ENCODE measurements around the gene MYO5B.
"Not testable (repeated sequence)": the region's sequence is repeated elsewhere in the genome, so short reads cannot be mapped to it uniquely, and the experiment has no call there.

The MYO5B gene

GRCh38 chr18:49813069-49813318 lies 382.0 kb downstream of the MYO5B start:
- no peaks in the 10 kb centered on the region for H3K27me3 ChIP-seq (ENCODE audit: insufficient read depth, low read depth)
- H3K79me2 ChIP-seq (ENCODE audit: insufficient read depth, low read depth) = peaks cover 36% of the 10 kb centered on the region
- H2AFZ ChIP-seq (ENCODE audit: low read depth) = peak overlapping the region; percentile 96
- 0 out of 2 replicates have a peak, but pooled peaks cover 3% of the 10 kb centered on the region for H4K20me1 ChIP-seq (ENCODE audit: insufficient read depth)
- H3K27ac ChIP-seq = peak overlapping the region; percentile 87
- H3K4me3 ChIP-seq (IDR thresholded peaks at IDR 0.05; ENCODE audit: insufficient read depth, low read depth, low read length) = peak overlapping the region; percentile 48
- peak overlapping the region; percentile 92 for H3K4me2 ChIP-seq
- H3K4me1 ChIP-seq (ENCODE audit: low read depth, poor library complexity, severe bottlenecking) = peaks cover 20% of the 10 kb centered on the region
- no peak for TF ChIP-seq CTCF (conservative IDR thresholded peaks at IDR 0.05; ENCODE audit: low read depth, low read length)
- peak overlapping the region; percentile 86 for H3K9ac ChIP-seq
- no peaks in the 10 kb centered on the region for H3K36me3 ChIP-seq (ENCODE audit: insufficient read depth)

DNA sequence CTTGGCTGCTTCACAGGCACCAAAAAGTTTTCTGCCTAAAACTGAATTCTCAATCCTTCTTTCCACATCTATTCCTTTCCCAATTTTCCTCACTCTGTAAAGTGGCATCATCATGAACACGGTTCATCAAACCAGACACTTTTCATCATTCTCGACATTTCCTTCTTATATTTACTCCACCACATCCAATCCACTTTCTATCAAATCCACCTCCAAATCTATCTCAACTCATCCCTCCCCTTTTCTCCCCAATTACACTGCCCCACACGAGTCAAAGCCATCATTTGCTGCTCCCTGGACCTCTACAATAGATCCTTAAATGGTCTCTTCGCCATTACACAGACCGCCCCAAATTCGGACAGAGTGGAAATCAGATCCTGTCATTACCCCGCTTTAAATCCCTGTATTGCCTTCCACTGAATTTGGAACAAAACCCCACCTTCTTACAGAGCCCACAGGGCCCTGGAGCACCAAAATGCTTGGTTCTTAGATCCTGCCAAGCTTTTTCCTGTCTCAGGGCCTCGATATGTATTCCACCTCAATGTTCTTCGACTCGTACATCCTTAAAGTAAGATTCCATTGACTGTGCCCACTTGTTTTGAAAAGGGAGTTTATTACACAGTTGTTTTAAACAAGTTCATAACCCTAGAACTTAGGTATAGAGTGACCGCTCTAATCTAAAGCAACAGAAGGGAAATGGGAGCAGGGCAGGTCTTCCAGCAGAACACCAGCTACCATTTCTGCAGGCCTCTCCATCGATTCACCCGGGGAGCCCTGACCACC lies 382.5 kb downstream of the MYO5B start:
- Histone ChIP-seq H3K79me2 (ENCODE audit: insufficient read depth, low read depth) (peaks cover 37% of the 10 kb centered on the region), H3K9ac (peak overlapping the region; percentile 86), H2AFZ (ENCODE audit: low read depth) (peak overlapping the region; percentile 96), H3K4me3 (IDR thresholded peaks at IDR 0.05; ENCODE audit: insufficient read depth, low read depth, low read length) (no peak overlapping the region), H3K4me2 (peak overlapping the region; percentile 92), H3K4me1 (ENCODE audit: low read depth, poor library complexity, severe bottlenecking) (peaks cover 20% of the 10 kb centered on the region), H3K27ac (peak overlapping the region; percentile 87), H3K27me3 (ENCODE audit: insufficient read depth, low read depth) (no peaks in the 10 kb centered on the region), H3K36me3 (ENCODE audit: insufficient read depth) (no peaks in the 10 kb centered on the region), H4K20me1 (ENCODE audit: insufficient read depth) (0 out of 2 replicates have a peak, but pooled peaks cover 3% of the 10 kb centered on the region)
- TF ChIP-seq CTCF (conservative IDR thresholded peaks at IDR 0.05; ENCODE audit: low read depth, low read length) = no peak

GRCh38 chr18:49811151-49811938 lies 383.6 kb downstream of the MYO5B start:
- no peaks in the 10 kb centered on the region for H3K27me3 ChIP-seq (ENCODE audit: insufficient read depth, low read depth)
- no peaks in the 10 kb centered on the region for H4K20me1 ChIP-seq (ENCODE audit: insufficient read depth)
- H3K36me3 ChIP-seq (ENCODE audit: insufficient read depth) = no peaks in the 10 kb centered on the region
- H3K4me3 ChIP-seq (IDR thresholded peaks at IDR 0.05; ENCODE audit: insufficient read depth, low read depth, low read length) = no peak overlapping the region
- peaks cover 49% of the 10 kb centered on the region for H3K79me2 ChIP-seq (ENCODE audit: insufficient read depth, low read depth)
- H3K4me1 ChIP-seq (ENCODE audit: low read depth, poor library complexity, severe bottlenecking) = peaks cover 20% of the 10 kb centered on the region
- H2AFZ ChIP-seq (ENCODE audit: low read depth) = no peak overlapping the region
- H3K4me2 ChIP-seq = peak overlapping the region; percentile 92
- no peak overlapping the region; the same call in 1 of the 2 replicates for H3K27ac ChIP-seq
- TF ChIP-seq CTCF (conservative IDR thresholded peaks at IDR 0.05; ENCODE audit: low read depth, low read length) = no peak
- no peak overlapping the region for H3K9ac ChIP-seq

DNA sequence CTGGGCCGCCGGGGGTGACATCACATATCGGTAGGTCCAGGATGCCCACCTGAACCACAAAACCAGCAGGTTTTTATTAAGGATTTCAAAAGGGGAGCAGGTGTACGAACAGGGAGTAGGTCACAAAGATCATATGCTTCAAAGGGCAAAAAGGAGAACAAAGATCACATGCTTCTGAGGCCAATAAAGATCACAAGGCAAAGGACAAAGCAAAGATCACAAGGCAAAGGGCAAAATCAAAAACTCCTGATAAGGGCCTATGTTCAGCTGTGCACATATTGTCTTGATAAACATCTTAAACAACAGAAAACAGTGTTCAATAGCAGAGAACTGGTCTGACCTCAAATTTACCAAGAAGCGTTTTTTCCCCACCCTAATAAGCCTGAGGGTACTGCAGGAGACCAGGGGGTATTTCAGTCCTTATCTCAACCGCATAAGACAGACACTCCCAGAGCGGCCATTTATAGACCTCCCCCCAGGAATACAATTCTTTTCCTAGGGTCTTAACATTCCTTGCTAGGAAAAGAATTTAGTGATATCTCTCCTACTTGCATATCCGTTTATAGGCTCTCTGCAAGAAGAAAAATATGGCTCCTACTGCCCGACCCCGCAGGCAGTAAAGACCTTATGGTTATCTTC lies 386.3 kb downstream of the MYO5B start:
- H3K4me3 ChIP-seq (IDR thresholded peaks at IDR 0.05; ENCODE audit: insufficient read depth, low read depth, low read length); H3K4me2 ChIP-seq; H3K27me3 ChIP-seq (ENCODE audit: insufficient read depth, low read depth); H2AFZ ChIP-seq (ENCODE audit: low read depth); H4K20me1 ChIP-seq (ENCODE audit: insufficient read depth); H3K27ac ChIP-seq; H3K36me3 ChIP-seq (ENCODE audit: insufficient read depth); H3K9ac ChIP-seq: not testable (repeated sequence)
- Histone ChIP-seq H3K4me1 (ENCODE audit: low read depth, poor library complexity, severe bottlenecking) (peaks cover 20% of the 10 kb centered on the region), H3K79me2 (ENCODE audit: insufficient read depth, low read depth) (peaks cover 60% of the 10 kb centered on the region)
